ENCODE data around the gene LDB2. TPM values are rescaled to one million over a fixed set of nuclear protein-coding genes. Genes with fewer than 3 reads are reported as not detected.

The LDB2 gene
- polyA plus RNA-seq, 3 donors, result not detected

GRCh38 chr4:16809943-16810342 lies 88.5 kb downstream of the LDB2 start:
- Histone ChIP-seq H3K79me2 (ENCODE audit: insufficient read depth, low read length) (no peaks in the 10 kb centered on the region), H4K20me1 (ENCODE audit: insufficient read depth, low read length) (no peaks in the 10 kb centered on the region), H3K9ac (ENCODE audit: insufficient read depth, low read length, poor library complexity, severe bottlenecking) (no peak overlapping the region), H3K4me2 (replicated peaks; ENCODE audit: extremely low read depth, low read length, poor library complexity, severe bottlenecking) (no peak overlapping the region), H3K4me1 (ENCODE audit: control insufficient read depth in 1 of 2, insufficient read depth in 2 of 2, low read length in 2 of 2) (no peaks in the 10 kb centered on the region), H3K9me3 (replicated peaks in 1 of 2; ENCODE audit: control insufficient read depth in 1 of 2, insufficient read depth in 1 of 2, low read length in 2 of 2) (no peaks in the 10 kb centered on the region), H3K36me3 (replicated peaks in 1 of 2; ENCODE audit: control insufficient read depth in 1 of 2, insufficient read depth in 2 of 2, low read length in 2 of 2) (no peaks in the 10 kb centered on the region), H2AFZ (ENCODE audit: insufficient read depth, low read depth, low read length, poor library complexity, severe bottlenecking) (no peak overlapping the region), H3K4me3 (replicated peaks in 1 of 3; ENCODE audit: low read depth in 2 of 3, low read length in 3 of 3) (no peak overlapping the region), H3K27ac (ENCODE audit: low read depth in 1 of 2, low read length in 2 of 2) (no peak overlapping the region), H3K27me3 (ENCODE audit: control insufficient read depth in 2 of 2, insufficient read depth in 2 of 2, low read length in 2 of 2) (no peaks in the 10 kb centered on the region)
- Mint-ChIP-seq H3K36me3 (no peaks in the 10 kb centered on the region), H3K27ac (no peak overlapping the region), H3K4me3 (no peak overlapping the region), H3K27me3 (ENCODE audit: low read depth in 3 of 3) (peaks cover 2 to 5% (median 2%) of the 10 kb centered on the region in 3 donors), H3K4me1 (no peaks in the 10 kb centered on the region), H3K9me3 (peaks cover 0 to 5% (median 0%) of the 10 kb centered on the region in 7 donors)
- intact Hi-C loops (cut with micrococcal nuclease), result no loop called here
- no peak for DNase-seq
- no peak for TF ChIP-seq CTCF (IDR thresholded peaks at IDR 0.05)
- WGBS (ENCODE audit: insufficient coverage), result 75% methylated on average over 1 of the region's 3 CpGs

GRCh38 chr4:16809064-16809463 lies 89.4 kb downstream of the LDB2 start:
- Histone ChIP-seq H3K27ac (ENCODE audit: low read depth in 1 of 2, low read length in 2 of 2) (no peak overlapping the region), H3K9ac (ENCODE audit: insufficient read depth, low read length, poor library complexity, severe bottlenecking) (no peak overlapping the region), H3K79me2 (ENCODE audit: insufficient read depth, low read length) (no peaks in the 10 kb centered on the region), H3K4me1 (ENCODE audit: control insufficient read depth in 1 of 2, insufficient read depth in 2 of 2, low read length in 2 of 2) (no peaks in the 10 kb centered on the region), H3K36me3 (replicated peaks in 1 of 2; ENCODE audit: control insufficient read depth in 1 of 2, insufficient read depth in 2 of 2, low read length in 2 of 2) (no peaks in the 10 kb centered on the region), H4K20me1 (ENCODE audit: insufficient read depth, low read length) (no peaks in the 10 kb centered on the region), H3K4me3 (replicated peaks in 1 of 3; ENCODE audit: low read depth in 2 of 3, low read length in 3 of 3) (no peak overlapping the region), H3K27me3 (ENCODE audit: control insufficient read depth in 2 of 2, insufficient read depth in 2 of 2, low read length in 2 of 2) (no peaks in the 10 kb centered on the region), H3K4me2 (replicated peaks; ENCODE audit: extremely low read depth, low read length, poor library complexity, severe bottlenecking) (no peak overlapping the region), H2AFZ (ENCODE audit: insufficient read depth, low read depth, low read length, poor library complexity, severe bottlenecking) (no peak overlapping the region), H3K9me3 (replicated peaks in 1 of 2; ENCODE audit: control insufficient read depth in 1 of 2, insufficient read depth in 1 of 2, low read length in 2 of 2) (no peaks in the 10 kb centered on the region)
- no CpG with 5 or more reads among the region's 2 CpGs for WGBS (ENCODE audit: insufficient coverage)
- Mint-ChIP-seq H3K9me3 (peaks cover 0 to 5% (median 0%) of the 10 kb centered on the region in 7 donors), H3K27me3 (ENCODE audit: low read depth in 3 of 3) (peaks cover 2 to 5% (median 2%) of the 10 kb centered on the region in 3 donors), H3K4me3 (no peak overlapping the region), H3K36me3 (no peaks in the 10 kb centered on the region), H3K27ac (no peak overlapping the region), H3K4me1 (no peaks in the 10 kb centered on the region)
- TF ChIP-seq CTCF (IDR thresholded peaks at IDR 0.05), result no peak
- intact Hi-C loops (cut with micrococcal nuclease), result no loop called here
- DNase-seq, result no peak

Measured in CD14-positive monocyte (primary cell).